Middle frontal gyrus (tissue), 1 donor: ENCODE data around the gene AMN1.
A peak's percentile ranks its signal among the peaks of the same experiment; 100 is the strongest.
"Not testable (repeated sequence)": the region's sequence is repeated elsewhere in the genome, so short reads cannot be mapped to it uniquely, and the experiment has no call there.

Experiments
- DNase-seq: peaks from one replicate; pipeline ENCODE4 v3.0.0-alpha.2; 2015; ENCODE audit warnings: low spot score; ENCODE audit errors: extremely low spot score

AMN1 gene

DNA sequence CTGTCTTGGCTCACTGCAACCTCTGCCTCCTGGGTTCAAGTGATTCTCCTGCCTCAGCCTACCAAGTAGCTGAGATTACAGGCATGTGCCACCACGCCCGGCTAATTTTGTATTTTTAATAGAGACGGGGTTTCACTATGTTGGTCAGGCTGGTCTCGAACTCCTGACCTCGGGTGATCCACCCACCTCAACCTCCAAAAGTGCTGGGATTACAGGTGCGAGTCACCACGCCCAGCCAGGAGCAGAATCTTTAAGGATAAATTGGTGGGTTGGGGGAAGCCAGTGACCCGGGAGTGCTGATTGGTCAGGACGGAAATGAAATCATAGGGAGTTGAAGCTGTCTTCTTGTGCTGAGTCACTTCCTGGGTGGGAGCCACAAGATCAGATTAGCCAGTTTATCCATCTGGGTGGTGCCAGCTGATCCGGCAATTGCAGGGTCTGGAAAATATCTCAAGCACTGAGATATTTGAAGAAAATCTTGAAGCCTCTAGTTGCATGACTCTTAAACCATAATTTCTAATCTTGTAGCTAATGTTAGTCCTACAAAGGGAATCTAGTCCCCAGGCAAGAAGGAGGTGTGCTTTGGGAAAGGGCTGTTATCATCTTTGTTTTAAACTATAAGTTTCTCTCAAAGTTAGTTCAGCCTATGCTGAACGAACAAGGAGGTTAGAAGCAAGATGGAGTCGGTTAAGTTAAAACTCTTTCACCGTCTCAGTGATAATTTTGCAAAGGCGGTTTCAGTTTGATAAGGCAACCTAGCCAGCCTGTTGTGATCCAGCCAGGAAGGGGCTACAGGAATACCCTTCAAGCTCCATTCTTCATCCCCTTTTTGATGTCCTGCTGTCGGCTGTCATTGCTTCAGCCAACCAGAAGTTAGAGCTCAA is 5.0 kb upstream of the AMN1 start:
- DNase-seq: not testable (repeated sequence)

DNA sequence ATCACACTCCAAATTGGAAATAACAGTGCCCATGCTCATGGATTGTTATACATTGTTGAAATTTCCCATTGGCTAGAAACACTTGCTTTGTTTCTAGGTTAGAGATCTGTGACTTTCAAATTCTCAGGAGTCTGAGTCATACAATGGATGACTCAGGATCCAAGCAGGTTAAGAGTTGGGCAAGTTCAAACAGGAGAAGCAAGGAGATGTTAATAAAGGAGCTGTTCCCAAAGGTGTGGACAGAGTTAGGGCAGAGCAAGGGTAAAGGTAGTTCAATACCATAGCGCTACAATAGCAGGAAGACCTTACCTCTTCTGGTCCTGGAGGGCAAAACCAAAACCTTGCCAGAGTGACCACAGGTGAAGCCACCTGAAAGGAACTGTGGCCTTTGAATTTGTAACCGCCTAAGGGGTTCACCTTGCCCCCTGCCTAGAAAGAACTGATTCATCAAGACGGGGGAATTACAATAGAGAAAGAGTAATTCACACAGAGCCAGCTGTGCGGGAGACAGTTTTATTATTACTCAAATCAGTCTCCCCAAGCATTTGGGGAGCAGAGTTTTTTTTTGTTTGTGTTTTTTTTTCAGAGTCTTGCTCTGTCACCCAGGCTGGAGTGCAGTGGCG is 4.2 kb upstream of the AMN1 start:
- DNase-seq: no peak

DNA sequence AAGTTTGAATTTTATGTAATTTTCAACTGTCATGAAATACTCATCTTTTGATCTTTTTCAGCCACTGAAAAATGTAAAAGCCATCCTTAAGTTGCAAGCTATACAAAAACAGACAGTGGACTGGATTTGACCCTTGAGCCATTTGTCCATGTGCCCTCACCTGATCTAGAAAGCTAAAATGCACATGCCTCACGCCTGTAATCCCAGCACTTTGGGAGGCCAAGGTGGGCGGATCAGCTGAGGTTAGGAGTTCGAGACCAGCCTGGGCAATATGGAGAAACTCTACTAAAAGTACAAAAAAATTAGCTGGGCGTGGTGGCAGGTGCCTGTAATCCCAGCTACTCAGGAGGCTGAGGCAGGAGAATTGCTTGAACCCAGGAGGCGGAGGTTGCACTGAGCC is 2.4 kb upstream of the AMN1 start:
- not testable (repeated sequence) for DNase-seq

DNA sequence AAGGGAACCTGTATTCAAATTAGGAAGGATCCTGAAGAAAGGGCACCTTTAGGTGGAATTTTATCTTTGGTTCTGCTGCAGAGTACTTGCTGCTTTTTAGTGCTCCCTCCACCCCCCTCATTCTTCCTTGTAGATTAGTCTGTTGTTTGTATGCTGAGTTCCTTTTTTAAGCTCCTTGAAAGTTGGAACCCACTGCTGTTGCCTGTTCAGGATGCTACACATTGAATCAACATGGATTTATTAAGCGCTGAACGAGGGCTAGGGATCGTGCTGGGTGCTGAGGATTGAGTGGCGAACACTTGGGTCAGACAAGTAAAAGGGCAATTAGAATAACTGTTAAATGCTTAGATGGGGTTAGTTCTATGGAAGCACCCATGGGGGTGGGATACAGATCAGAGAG is 884 bp upstream of the AMN1 start:
- no peak for DNase-seq

DNA sequence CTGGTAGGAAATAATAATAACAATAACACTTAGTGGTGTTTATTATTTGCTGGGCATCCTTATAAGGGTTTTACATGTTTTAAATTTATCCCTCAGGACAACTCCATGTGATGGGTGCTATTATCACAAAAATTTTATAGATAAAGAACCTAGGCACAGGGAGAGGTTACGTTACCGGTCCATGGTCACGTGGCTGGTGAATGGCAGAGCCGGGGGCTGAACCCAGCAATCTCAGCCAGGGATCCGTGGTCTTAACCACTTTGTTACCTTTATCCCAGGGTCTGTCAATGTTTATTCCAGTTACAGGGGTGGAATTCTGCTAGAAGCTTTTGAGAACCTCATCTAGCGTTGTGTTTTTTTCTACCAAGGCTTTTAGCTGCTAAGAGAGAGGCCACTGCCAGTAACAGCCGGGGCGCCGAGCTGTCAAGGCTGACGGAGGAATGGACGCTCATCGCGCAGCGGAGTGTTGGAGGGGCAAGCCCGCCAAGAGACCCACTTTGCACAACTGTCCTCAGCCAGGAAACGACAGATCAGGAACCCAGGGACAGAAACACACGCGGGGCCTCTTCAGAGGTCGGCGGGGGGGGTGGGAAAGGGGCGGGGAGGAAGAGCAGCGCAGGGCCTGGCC is 418 bp downstream of the AMN1 start:
- DNase-seq: peak; percentile 37

DNA sequence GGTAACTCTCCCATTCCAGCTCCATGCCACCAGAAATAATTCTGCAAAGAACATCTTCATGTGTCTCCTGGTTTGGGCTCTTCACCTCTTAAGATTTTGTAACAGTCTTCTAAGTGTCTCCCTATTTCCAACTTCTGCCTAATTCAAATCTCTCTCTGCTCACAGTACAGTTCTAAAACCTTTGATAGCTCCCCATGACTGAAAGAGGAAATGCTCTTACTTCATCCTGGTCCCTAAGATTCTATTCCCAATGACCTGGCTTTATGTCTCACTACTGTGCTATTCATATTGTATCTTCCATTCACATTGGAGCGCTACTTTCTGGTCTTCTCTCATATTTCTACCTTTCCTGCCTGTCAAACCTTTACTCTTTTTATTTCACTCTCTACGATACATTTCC is 1.6 kb downstream of the AMN1 start:
- DNase-seq: no peak

DNA sequence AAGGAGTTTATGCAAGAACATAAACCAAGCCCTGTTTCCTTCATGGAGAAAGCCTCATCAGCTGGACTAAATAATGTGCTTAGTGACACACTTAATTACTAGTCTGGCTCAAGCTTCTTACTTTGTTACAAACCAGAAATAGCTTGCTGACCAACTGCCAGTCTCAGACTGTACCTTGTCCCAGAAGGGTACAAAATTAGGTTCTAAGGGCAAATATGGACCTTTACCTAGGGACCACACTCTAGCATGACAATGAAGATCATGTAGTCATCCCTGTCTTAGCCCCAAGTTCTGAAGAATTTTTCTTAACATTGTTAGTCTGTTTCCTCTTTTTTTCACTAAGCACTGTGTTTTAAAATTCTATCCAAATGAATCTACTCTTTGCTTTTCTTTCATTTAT is 2.2 kb downstream of the AMN1 start:
- DNase-seq: no peak

DNA sequence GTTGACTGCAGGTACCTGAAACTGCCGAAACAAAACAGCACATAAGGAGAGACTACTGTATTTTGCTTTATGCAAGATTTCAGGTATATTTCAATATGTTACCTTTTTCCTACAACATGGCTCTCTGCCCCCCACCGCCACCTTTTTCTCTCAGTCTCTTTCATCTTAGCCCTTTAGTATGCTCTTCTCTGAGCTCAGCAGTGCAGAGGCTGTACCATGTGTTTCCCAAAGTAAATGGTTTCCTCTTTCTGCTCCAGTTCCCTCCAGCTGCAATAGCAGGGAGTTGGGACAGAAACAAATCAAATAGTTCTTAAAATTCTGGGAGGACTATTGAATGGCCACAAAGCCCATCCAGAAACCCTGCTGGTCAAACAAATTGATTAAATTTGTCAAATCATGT is 4.3 kb downstream of the AMN1 start:
- no peak for DNase-seq

DNA sequence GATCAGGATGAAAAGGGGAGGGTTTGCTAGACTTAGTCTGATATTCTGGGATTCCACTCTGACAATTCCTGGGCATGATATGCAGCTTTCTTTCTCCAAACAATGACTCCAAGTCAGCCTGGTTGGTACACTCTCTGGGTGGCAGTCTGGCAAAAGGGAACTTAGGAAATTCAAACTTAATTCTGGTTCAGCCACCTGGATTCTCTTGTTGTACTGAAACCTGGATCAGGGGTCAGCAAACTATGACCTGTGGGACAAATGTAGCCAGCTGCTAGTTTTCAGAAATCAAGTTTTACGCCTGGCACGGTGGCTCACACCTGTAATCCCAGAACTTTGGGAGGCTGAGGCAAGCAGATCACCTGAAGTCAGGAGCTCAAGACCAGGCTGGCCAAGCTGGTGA is 6.2 kb downstream of the AMN1 start:
- no peak for DNase-seq

DNA sequence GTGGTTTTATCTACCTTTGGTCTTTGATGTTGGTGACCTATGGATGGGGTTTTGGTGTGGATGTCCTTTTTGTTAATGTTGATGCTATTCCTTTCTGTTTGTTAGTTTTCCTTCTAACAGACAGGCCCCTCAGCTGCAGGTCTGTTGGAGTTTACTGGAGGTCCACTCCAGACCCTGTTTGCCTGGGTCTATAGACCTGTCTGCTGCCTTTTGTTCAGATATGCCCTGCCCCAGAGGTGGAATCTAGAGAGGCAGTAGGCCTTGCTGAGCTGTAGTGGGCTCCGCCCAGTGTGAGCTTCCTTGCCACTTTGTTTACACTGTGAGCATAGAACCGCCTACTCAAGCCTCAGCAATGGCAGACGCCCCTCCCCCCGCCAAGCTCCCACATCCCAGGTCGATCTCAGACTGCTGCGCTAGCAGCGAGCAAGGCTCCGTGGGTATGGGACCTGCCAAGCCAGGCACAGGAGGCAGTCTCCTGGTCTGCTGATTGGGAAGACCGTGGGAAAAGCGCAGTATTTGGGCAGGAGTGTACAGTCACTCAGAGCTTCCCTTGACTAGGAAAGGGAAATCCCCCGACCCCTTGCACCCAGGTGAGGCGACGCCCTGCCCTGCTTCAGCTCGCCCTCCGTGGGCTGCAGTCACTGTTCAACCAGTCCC is 10.2 kb downstream of the AMN1 start:
- DNase-seq: not testable (repeated sequence)

DNA sequence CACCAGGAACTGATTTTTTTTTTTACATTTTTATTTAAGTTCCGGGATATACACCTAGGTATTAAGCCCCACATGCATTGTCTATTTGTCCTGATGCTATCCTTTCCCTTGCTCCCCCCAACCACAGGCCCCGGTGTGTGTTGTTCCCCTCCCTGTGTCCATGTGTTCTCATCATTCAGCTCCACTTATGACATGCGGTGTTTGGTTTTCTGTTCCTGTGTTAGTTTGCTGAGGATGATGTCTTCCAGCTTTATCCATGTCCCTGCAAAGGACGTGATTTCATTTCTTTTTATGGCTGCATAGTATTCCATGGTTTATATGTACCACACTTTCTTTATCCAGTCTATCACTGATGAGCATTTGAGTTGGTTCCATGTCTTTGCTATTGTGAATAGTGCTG is 11.8 kb downstream of the AMN1 start:
- DNase-seq: not testable (repeated sequence)

DNA sequence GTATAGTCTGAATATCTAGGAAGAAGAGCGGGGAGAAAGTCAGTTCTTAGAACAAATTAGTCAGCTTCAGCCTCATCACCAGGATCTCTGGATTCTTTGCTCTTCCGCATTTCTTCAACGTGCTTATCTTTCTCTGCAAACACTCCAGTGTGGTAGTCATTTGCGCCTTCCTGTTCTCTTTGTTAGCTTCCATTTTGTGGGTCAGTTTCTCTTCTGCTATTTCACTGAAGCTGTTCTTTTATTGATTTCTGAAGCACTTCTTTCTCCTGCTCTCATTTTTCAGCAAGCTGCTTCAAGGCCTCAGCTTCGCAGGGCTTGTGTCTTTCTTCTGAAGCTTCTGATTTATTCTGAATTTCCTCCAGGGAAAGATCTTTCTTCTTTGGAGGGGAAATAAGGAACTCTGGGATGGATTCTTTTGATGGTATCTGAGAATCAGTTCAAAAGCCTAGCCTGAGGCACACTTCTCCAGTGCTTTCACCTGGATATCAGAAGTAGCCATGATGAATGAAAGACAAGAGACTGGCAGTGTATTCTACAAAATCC is 13.5 kb downstream of the AMN1 start:
- DNase-seq: no peak

DNA sequence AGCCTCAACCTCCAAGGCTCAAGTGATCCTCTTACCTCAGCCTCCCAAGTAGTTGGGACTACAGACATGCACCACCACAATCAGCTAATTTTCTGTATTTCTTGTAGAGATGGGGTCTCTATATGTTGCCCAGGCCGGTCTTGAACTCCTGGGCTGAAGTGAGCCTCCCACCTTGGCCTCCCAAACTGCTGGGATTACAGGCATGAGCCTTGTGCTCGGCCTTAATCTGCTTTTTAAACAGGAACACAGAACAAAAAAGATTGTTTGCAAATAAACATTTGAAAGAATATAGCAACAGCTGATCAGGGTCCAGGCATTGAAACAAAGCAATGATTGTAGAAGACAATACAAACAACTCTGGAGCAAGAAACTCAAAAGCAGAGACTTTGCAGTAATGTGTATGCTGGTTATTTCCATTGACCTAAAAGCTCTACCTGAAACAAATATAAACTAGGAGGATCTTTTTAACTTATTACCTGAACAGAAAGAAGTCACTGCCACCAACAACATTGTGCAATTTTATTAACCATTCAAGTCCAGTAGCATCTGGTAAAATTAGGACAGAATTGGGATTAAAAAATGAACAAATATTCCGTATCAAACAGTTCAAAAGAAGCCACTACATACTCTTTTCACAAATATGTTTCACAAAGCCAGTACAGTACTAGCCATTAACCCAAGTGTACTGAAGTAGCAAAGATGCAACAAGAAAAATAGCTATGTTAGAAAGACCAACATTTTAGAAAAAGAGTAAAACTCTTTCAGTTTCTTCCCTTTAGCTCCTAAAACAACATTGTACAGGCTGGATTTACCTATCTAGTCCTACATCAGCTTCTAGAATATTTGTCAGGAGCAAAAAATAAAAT is 14.2 kb downstream of the AMN1 start:
- DNase-seq: no peak

DNA sequence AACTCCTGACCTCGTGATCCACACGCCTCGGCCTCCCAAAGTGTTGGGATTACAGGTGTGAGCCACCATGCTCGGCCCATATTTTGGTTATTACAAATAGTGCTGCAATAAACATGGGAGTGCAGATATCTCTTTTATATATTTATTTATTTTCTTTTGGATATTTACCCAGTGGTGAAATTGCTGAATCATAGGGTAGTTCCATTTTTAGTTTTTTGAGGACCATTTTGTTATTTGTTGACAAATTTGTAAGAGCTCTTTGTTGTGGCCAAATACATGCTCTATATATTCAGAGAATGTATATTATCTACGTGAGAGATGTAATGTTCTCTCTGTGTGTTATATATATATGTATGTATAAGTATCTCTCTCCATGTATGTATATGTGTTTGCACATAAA is 15.9 kb downstream of the AMN1 start:
- DNase-seq: no peak

DNA sequence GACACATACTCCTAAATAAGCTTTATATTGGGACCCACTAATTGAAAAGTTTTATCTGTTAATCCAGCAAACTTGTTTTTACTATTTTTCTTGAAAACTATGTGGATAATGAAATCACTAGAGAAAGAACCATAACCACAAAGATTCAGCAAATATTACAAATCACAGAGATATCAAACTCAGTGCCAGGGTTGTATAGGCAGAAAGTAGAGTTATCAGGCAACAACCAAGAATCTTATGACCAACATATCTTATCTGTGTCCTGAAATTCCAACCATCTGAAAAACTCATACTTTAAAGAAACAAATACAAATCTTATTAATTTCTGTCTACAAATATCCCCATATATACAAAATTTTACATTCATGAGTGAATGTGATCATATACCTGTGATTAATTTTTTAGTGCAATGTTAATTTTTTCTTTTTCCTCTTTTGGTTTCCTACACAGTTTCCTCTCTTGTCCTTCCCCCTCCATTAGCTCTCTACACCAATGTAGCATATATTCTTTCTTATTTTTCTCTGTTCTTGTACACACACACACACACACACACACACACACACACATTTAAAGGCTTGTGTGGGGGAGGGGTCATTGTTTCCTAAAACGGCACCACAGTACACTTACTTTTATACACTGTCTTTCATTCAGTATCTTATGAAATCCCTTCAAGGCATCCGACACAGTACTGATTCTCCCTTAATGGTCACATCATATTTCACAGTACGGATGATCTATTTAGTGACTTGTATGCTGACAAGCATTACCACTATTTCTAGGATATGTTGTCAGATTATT is 18.6 kb downstream of the AMN1 start:
- no peak for DNase-seq

DNA sequence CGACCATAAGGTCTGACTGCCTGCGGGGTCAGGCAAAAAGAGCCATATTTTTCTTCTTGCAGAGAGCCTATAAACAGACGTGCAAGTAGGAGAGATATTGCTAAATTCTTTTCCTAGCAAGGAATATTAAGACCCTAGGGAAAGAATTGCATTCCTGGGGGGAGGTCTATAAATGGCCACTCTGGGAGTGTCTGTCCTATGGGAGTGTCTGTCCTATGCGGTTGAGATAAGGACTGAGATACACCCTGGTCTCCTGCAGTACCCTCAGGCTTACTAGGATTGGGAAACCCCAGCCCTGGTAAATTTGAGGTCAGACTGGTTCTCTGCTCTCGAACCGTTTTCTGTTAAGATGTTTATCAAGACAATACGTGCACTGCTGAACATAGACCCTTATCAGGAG is 20.7 kb downstream of the AMN1 start:
- DNase-seq: not testable (repeated sequence)

DNA sequence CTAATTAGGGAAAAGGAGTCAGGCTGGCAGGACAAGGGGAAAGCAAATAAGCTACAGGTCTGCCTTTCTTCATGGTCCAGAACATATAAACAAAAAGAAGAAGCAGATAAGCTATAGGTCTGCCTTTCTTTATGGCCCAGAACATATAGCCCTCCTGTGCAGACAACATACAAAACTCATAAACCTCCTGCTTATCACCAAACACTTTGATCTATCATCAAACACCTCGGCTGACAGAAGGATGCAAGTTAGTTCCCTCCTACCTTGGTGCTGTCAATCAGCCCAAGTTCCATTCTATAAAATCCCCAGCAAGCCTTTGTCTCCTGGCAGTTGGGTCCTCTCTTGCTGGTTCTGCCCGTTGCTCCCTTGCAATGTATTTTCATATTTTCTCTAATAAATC is 23.2 kb downstream of the AMN1 start:
- DNase-seq: no peak

DNA sequence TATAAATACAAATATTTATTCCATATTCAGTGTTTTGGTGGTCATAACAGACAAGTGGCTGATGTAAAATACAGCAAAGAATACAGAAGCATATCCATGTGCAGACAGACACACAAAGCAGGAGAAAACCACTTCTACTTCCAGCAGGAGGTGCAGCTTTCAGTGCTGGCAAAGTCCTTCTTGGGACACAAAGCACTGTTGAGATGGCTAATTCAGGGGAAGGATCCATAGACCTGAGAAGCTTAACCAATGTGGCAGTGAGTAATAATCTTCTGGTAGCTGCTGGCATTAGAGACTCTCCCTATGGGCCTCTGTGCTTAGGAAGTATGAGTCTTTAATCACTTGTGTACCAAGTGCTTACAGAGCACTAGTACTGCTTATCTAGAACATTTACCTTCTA is 26.8 kb downstream of the AMN1 start:
- no peak for DNase-seq

DNA sequence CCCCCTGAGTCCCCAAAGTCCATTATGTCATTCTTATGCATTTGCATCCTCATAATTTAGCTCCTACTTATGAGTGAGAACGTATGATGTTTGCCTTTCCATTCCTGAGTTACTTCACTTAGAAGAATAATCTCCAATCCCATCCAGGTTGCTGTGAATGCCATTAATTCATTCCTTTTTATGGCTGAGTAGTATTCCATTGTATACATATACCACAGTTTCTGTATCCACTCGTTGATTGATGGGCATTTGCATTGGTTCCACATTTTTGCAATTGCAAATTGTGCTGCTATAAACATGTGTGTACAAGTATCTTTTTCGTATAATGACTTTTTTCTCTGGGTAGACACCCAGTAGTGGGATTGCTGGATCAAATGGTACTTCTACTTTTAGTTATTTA is 38.9 kb downstream of the AMN1 start:
- DNase-seq: not testable (repeated sequence)

DNA sequence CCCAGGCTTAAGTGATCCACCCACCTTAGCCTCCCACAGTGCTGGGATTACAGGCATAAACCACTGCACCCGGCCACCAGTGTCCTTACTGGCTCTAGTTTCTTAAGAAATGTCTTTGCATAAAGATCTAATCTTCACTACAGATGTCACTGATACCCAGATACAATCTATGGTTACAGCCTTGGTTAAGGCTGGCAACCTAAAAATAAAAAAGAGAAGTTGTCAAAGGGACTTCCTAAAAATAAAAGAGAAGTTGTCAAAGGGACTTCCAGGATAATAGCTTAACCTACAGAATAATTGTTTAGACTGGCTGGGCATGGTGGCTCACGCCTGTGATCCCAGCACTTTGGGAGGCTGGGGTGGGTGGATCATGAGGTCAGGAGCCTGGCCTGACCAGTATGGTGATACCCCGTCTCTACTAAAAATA is 41.7 kb downstream of the AMN1 start:
- no peak for DNase-seq
